GM08714 (cell line): Measurements from ENCODE around the gene FSTL4.

ENCODE experiments used
- H3K4me3 ChIP-seq: fragments of 200-500 bp; sonication (Bioruptor generic); 2 replicates; pipeline ENCODE4 v1.5.1; 2014; ENCODE audit warnings: mild to moderate bottlenecking, low read length, inconsistent platforms
- ZNF274 ChIP-seq: IDR thresholded peaks from 2 replicates; pipeline ENCODE4 v1.6.1; 2012; ENCODE audit warnings: mild to moderate bottlenecking, low read depth, low read length

Gene FSTL4

GRCh38 chr5:133393776-133394476 is 218.4 kb downstream of the FSTL4 start:
- H3K4me3 ChIP-seq, result no peak overlapping the region
- no peak for TF ChIP-seq ZNF274

- no peak for TF ChIP-seq ZNF274
- no peak overlapping the region for H3K4me3 ChIP-seq
These were observed 219.9 kb downstream of the FSTL4 start for GRCh38 chr5:133392448-133392847.

- TF ChIP-seq ZNF274, result no peak
- no peak overlapping the region for H3K4me3 ChIP-seq
These were observed 220.8 kb downstream of the FSTL4 start for GRCh38 chr5:133391354-133392136.

GRCh38 chr5:133390416-133391353 is 221.7 kb downstream of the FSTL4 start:
- H3K4me3 ChIP-seq, result no peak overlapping the region
- no peak for TF ChIP-seq ZNF274

GRCh38 chr5:133389066-133389590 is 223.2 kb downstream of the FSTL4 start:
- H3K4me3 ChIP-seq, result no peak overlapping the region
- TF ChIP-seq ZNF274, result no peak

GRCh38 chr5:133387621-133388020 is 224.7 kb downstream of the FSTL4 start:
- H3K4me3 ChIP-seq, result no peak overlapping the region

GRCh38 chr5:133387091-133387490 is 225.2 kb downstream of the FSTL4 start:
- no peak for TF ChIP-seq ZNF274
- H3K4me3 ChIP-seq, result no peak overlapping the region

More at GRCh38 chr5:133387621-133388020, 224.7 kb downstream of the FSTL4 start:
- TF ChIP-seq ZNF274, result no peak

- no peak overlapping the region for H3K4me3 ChIP-seq
- TF ChIP-seq ZNF274, result no peak
These were observed 225.7 kb downstream of the FSTL4 start for GRCh38 chr5:133386662-133387061.

- no peak for TF ChIP-seq ZNF274
- H3K4me3 ChIP-seq, result no peak overlapping the region
These were observed 227.0 kb downstream of the FSTL4 start for GRCh38 chr5:133385346-133385745.

GRCh38 chr5:133384903-133385302 is 227.4 kb downstream of the FSTL4 start:
- no peak overlapping the region for H3K4me3 ChIP-seq
- TF ChIP-seq ZNF274, result no peak

- H3K4me3 ChIP-seq, result no peak overlapping the region
- TF ChIP-seq ZNF274, result no peak
These were observed 228.1 kb downstream of the FSTL4 start for GRCh38 chr5:133384120-133384855.

- no peak for TF ChIP-seq ZNF274
- H3K4me3 ChIP-seq, result no peak overlapping the region
These were observed 228.8 kb downstream of the FSTL4 start for GRCh38 chr5:133383580-133383939.

- no peak overlapping the region for H3K4me3 ChIP-seq
- TF ChIP-seq ZNF274, result no peak
These were observed 229.4 kb downstream of the FSTL4 start for GRCh38 chr5:133382661-133383579.
